Activated T-cell treated with anti-CD3 and anti-CD28 coated beads for 48 hours (primary cell): ENCODE measurements around the gene PRAMEF5.
"Not testable (repeated sequence)": the region's sequence is repeated elsewhere in the genome, so short reads cannot be mapped to it uniquely, and the experiment has no call there.

Experiments
- DNase-seq: peaks from one replicate; pipeline ENCODE4 v3.0.0-alpha.2; 2020; ENCODE audit warnings: low read depth

PRAMEF5 gene

GRCh38 chr1:13253898-13254297 is at the start of gene PRAMEF5:
TSS of gene PRAMEF5 (plus strand) at chr1:13254198. CDS start at chr1:13259269, 5,071 bp downstream.
- DNase-seq = not testable (repeated sequence)

- DNase-seq = not testable (repeated sequence)
Observed at GRCh38 chr1:13208712-13209111, 45.3 kb upstream of the PRAMEF5 start.

DNA sequence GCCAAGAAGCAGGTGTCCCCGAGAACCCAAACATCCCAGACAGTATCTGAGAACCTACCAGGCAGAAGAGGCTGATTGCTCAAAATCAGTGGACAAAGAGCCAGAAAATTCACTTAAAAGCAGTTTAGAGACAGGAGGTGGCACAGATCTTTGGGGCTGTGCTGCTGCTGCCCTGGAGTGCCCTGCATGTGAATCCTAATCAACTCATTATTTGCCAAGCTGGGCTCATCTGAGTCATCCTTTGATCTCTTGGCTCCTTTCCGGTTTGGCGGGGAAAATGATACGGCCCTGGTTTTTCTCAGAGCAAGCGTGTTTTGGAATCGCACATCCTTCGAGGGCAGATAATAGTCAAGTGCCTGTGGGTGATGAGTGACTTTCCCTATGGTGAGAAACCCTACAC is 37.4 kb upstream of the PRAMEF5 start:
- not testable (repeated sequence) for DNase-seq

DNA sequence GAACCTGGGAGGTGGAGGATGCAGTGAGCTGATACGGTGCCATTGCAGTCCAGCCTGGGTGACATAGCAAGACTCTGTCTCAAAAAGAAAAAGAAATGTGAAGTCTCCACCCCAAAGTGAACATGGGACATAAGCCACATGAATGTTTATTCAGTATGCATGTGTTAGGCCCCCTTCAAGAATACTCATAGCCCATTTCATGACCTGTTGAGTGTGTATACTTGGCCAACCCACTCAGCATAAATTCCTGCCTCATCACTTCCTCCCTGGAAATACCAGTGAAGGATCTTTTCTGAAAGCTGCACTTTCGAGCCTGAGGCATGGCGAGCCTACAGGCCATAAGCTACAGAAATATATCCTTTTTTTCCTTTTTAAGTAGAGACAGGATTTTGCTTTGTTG is 34.8 kb upstream of the PRAMEF5 start:
- DNase-seq = not testable (repeated sequence)

DNA sequence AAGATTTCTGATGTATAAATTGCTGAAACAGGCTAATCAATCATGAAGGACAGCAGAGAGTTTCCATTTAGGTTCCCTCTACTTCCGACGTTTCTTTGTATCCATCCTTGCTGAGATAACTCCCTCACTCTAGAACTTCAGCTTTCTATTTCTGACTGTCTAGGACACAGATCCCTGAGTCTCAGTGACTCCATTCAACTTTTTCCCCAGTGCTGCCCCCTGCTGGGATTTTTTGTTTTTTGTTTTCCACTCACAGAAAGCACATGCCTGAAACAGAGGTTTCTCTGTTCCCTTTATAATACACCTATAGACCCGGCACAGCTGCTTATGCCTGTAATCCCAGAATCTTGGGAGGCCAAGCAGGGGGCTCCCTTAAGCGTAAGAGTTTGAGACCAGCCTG is 31.2 kb upstream of the PRAMEF5 start:
- DNase-seq = not testable (repeated sequence)

- DNase-seq = no peak
Observed at GRCh38 chr1:13224480-13225060, 29.4 kb upstream of the PRAMEF5 start.

GRCh38 chr1:13225675-13226204 is 28.3 kb upstream of the PRAMEF5 start, which contains the start of gene PRAMEF18:
TSS of gene PRAMEF18 (minus strand) at chr1:13226154. CDS start at chr1:13226106, 48 bp downstream.
- DNase-seq = not testable (repeated sequence)

- DNase-seq = not testable (repeated sequence)
Observed at GRCh38 chr1:13227271-13228055, 26.5 kb upstream of the PRAMEF5 start.

- DNase-seq = peak; percentile 25
Observed at GRCh38 chr1:13228343-13228781, 25.6 kb upstream of the PRAMEF5 start.

- not testable (repeated sequence) for DNase-seq
Observed at GRCh38 chr1:13230096-13230495, 23.9 kb upstream of the PRAMEF5 start.

GRCh38 chr1:13230601-13231000 is 23.4 kb upstream of the PRAMEF5 start:
- not testable (repeated sequence) for DNase-seq

- DNase-seq = not testable (repeated sequence)
Observed at GRCh38 chr1:13231061-13231750, 22.8 kb upstream of the PRAMEF5 start.

DNA sequence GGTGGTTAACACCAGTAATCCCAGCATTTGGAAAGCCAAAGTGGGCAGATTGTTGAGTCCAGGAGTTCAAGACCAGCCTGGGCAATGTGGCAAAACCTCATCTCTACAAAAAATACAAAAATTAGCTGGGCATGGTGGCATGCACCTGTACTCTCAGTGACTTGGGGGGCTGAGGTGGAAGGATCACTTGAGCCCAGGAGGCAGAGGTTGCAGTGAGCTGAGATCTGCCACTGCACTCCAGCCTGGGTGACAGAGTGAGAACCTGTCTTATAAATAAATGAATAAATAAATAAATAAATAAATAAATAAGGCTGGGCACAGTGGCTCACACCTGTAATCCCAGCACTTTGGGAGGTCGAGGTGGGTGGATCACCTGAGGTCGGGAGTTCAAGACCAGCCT is 21.9 kb upstream of the PRAMEF5 start:
- not testable (repeated sequence) for DNase-seq

DNA sequence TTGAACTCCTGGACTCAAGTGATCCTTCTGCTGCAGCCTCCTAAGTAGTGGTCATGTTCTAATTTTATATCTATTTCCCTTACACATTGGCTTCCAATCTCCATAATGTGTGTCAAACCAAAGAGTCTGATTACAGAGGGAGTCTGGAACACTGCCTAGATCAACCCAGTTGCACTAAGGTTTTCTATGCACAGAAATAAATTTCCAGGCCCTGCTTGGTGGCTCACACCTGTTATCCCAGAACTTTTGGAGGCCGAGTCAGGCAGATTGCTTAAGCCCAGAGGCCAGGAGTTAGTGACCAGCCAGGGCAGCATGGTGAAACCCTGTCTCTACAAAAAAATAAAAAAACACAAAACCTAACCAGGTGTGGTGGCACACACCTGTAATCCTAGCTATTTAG is 19.9 kb upstream of the PRAMEF5 start:
- DNase-seq = not testable (repeated sequence)

- DNase-seq = not testable (repeated sequence)
Observed at GRCh38 chr1:13237572-13237971, 16.4 kb upstream of the PRAMEF5 start.

GRCh38 chr1:13239633-13240032 is 14.4 kb upstream of the PRAMEF5 start:
- DNase-seq = not testable (repeated sequence)

GRCh38 chr1:13243536-13244263 is 10.3 kb upstream of the PRAMEF5 start:
- not testable (repeated sequence) for DNase-seq

DNA sequence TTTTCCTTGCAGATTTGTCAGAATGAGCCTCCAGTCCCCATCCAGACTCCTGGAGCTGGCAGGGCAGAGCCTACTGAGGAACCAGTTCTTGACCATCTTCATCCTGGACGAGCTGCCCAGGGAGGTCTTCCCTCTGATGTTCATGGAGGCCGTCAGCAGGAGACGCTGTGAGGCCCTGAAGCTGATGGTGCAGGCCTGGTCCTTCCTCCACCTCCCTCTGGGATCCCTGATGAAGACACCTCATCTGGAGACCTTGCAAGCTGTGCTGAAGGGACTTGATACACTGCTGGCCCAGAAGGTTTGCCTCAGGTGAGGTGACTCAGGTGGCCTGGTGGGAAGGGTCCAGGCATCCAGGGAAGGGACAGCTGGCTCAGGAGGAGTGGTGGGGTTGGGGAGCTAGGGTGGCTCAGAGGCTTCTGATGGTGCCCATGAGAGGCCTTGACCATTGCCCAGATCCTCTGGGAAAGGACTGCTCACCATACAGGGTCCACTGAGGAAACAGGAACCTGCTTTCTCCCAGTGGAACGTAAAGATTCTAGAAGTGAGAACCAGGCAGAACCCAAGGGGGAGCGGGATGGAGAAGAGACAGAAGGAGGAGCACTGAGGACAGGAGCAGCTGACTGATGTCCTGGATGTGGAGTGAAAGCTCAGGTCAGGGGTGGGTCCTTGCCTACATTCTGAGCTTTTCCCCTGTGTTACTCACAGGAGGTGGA is 8.0 kb upstream of the PRAMEF5 start:
- not testable (repeated sequence) for DNase-seq

- DNase-seq = not testable (repeated sequence)
Observed at GRCh38 chr1:13246554-13246871, 7.5 kb upstream of the PRAMEF5 start.

- DNase-seq = not testable (repeated sequence)
Observed at GRCh38 chr1:13247122-13247521, 6.9 kb upstream of the PRAMEF5 start.

DNA sequence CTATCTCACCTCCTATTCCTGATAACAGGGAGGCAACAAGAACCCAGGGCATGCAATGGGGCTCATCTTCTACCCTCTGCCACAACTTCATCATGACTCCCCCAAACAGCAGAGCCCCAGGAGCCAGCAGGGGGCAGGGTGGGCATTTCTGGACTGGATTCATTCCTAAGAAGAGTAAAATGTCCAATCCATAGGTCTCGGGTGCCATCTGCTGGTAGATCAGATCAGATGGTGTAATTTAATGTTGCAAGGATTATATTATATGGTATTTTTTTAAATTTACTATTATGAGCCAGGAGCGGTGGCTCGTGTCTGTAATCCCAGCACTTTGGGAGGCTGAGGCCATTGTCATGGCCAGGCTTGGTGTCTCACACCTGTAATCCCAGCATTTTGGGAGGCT is 11.1 kb downstream of the PRAMEF5 start:
- DNase-seq = not testable (repeated sequence)
